GM18499 (cell line): ENCODE measurements around the gene MAGEA2.
"Not testable (repeated sequence)": the region's sequence is repeated elsewhere in the genome, so short reads cannot be mapped to it uniquely, and the experiment has no call there.

ENCODE experiments used
- ATAC-seq: cut with Tn5 transposase; IDR thresholded peaks from one replicate; pipeline ENCODE4 v1.9.1; 2021; ENCODE audit warnings: moderate number of reproducible peaks; ENCODE audit not compliant: insufficient read depth, unreplicated experiment

The MAGEA2 gene

GRCh38 chrX:152713195-152713594 is 40.4 kb downstream of the MAGEA2 start:
- ATAC-seq = not testable (repeated sequence)

- not testable (repeated sequence) for ATAC-seq
Observed at GRCh38 chrX:152709173-152709572, 44.5 kb downstream of the MAGEA2 start, which contains the start of gene CSAG2. Gene CSAG2, minus strand, starts transcription at chrX:152709273. Its CDS starts 161 bp downstream, at chrX:152709112.

- not testable (repeated sequence) for ATAC-seq
Observed at GRCh38 chrX:152706500-152706899, 47.1 kb downstream of the MAGEA2 start.

GRCh38 chrX:152700390-152700789 is 53.3 kb downstream of the MAGEA2 start:
- not testable (repeated sequence) for ATAC-seq
